T-helper 22 cell (primary cell): ENCODE measurements around the gene KATNB1.

Experiments used
- DNase-seq: peaks from one replicate; pipeline ENCODE4 v3.0.0-alpha.2; 2020; ENCODE audit warnings: low read depth

Gene KATNB1

DNA sequence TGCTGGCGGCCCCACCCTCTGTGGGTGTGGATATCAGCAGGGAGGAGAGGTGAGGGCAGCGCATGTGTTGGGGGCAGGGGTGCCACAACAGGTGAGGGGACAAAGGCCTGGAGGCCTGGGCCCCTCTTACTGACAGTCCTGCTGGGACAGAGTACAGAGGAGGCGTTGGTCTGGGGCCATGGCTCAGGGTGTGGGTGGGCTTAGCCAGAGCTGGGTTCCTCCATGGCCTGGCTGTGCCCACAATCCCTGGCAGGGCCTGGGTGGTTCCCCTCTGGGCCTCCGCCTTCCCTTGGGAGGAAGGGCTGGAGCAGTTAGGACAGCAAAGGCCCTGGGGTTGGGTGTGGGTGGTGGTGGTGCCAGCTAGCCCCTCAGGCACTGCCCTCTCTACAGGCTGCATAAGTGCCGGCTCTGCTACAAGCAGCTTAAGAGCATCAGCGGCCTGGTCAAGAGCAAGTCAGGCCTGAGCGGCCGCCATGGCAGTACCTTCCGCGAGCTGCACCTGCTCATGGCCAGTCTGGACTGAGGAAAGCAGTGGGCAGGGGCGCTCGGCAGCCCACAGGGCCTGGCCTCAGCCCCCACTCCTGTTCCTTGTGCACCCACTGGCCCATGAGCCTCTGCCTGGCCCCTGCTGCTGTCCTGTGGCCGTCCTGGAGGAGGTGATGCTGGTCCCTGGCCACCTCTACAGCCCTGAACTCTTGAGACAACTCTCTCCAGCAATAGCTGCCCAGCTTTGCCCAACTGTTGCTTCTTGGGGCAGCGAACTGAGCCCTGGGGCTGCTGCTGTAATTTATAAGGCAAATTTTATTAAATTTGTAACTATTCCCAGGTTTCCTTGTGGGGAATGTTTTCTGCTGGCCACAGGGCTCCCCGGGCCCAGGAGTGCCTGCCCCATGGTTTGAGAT, 21.1 kb downstream of the KATNB1 start:
- no peak for DNase-seq

DNA sequence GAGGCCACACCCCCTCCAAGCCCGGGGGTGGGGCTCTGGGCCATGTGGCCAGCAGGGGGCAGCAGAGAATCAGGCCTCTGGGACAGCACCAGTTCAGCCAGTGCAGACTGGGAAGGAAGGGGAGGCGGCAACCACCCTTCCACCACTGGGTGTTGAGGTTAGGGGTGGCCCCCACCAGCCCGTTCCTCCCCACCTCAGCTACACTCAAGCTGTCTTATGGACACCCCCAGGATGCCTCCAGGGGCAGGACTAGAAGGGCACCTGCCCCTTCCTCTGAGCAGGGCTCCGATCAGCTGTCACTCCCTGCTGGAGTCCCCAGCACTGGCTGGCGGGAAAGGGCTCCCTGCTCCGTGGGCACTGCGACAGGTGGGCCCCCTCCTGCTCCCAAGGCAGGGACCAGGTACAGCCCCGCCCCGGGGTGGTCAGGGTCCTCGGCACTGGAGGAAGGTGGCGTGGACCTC, 21.8 kb downstream of the KATNB1 start:
- DNase-seq, result peak; percentile 59

DNA sequence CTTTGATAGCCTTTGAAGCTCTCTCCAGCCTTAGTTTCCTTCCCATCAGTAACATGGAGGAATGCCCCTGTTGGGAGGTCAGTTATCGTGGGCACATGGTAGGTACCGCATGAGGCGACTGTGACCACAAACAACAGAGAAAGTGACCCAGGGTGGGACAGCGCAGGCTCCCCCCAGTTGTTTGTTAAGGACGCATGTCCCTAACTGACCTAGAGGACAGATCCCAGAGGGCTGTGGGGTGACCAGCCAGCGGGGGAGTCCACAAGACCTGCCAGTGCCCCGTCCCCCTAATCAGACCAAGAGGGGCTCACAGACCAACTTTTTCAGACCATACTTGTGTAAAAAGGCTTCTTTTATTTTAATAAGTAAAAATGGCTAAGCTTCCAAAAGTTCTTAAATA, 22.3 kb downstream of the KATNB1 start:
- DNase-seq, result no peak

DNA sequence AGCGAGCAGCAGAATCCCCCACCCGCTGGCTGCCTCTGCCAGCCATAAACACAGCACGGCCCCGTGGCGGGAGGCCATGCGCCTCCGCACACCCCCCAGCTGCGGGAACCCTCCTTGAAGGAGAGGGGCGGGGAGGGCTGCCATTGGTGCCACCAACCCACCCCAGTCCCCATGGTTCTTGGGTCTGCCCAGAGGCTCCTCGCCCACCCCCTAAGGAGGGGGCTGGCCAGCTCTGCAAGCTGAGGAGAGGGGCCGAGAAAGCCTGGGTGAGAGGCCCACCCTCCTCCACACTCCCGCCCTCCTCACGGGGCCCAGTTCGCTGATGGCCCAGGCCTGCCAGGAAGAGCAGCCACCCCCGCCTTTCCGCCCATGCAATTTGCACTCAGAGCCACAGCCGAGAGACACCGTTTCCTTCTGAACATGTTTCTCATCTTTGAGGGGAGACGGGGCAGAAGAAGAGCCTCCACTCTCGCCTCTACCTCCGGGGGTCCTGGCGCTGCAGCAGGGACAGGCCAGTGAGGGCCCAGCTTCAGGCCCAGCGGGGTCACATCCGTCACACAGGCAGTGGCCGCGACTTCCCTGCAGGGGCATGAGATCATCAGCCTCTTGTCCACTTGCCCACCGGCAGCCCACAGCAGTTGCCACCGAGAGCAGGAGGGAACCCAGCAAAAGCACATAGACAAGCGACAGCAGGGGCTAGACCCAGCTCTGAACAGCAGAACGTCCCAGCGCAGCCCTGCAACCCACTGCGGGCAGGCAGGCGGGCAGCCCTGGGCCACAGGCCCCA, 23.0 kb downstream of the KATNB1 start:
- DNase-seq, result no peak

DNA sequence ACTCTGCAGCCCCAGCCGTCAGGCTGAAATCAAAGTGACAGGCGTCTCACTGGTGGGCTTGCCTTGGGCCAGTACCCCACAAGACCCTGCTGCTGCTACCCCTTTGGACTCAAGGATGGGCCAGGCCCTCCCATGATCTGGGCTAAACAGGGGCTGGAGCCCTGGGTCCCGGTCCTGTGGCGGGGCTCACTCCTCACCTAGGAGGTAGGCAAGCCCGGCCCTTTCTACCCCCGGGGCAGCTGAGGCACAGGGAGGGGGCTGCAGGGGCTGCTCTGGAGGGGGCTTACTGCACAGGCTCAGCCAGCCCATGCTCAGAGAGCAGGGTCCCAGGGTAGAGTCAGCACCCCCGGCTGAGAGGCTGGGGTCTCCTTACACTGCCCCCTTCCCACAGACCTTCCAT, 23.6 kb downstream of the KATNB1 start:
- no peak for DNase-seq

DNA sequence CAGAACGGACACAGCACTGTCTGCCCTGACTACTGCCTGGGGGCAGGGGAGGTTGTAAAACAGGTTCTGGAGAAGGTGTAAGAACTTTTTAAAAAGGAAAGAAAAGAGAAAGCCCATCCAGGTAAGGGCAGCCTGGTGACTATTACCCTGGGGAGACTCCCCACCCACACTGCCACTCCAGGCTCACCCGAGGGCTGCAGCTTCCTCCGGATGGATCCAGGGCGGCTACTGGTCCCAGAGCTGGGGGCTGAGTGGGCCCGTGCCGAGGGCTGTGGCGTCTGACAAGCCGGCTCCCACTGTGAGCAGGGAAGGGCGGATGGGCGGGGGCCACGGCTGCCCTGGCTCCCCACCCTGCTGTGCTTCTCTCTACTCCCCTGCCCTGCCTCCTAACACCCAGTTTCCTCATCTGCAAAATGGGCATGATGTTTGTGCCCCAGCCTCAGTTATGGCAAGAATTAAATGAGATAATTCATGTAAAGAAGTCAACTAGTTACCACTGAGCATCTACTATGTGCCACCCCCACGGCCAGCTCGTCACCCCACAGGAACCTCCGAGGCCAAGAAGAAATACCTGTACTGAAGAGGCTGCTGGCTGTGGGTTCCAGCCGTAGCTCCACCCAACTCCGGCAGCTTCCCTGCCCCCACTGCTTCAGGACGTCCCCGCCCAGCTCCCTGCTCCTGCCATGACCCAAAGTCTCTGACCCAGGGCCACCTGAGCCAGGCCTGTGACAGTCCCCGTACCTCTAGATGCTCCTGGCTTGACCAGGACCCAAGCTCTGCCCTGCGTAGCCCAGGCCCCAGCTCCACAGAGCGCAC, 24.2 kb downstream of the KATNB1 start:
- no peak for DNase-seq

DNA sequence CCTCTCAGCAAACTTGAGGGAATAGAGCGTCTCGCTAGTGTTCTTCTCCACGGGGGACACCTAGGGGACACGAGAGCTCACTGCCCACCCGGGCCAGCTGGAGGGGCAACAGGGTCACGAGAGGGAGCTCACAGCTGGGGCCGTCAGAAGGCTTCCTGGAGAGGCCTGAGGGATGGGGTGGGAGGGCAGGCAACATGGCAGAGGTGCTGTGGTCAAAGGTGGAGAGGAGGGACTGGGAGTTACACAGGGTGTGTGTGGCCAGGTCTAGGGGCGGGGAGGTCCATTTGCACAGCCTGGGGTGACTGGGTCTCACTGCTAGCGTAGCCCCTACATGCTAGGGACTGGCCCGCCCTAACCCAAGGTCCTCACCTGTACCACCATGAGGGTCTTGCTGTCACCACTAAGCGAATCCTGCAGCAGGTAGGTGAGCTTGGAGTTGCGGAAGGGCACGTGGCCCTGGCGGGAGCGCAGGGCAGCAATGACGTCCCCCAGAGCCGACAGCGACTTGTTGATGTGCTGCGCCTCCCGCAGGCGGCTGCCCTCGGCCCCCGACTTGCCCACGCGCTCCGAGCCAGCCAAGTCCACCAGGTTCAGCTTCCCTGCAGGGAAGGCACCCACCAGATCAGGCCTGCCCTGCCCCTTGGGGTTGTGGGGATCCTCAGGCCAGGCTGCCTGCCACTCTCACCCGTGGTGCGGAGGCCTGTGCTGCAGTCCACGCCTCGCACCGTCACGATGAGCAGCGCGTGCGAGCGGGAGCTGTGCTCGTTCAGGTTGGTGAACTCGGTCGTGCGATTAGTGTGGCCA, 25.0 kb downstream of the KATNB1 start:
- DNase-seq, result no peak

DNA sequence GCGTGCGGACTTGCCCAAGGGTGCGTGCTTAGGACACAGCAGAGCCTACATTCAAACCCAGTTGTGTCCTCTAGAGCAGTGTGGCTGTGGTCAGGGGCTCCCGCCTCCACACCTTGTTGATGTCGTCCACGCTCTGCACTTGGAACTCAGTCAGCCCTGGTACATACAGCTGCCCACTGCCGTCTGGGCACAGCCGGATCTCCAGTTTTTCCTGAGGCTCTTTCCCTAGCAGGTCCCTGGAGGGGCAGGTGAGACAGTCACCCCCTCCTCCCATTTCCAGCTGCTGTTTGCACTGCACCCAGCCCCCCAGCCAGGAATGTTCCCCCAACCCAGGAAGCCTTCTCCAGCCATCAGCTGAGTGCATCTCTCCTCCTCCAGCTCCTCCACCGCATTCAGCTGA, 25.7 kb downstream of the KATNB1 start:
- no peak for DNase-seq

DNA sequence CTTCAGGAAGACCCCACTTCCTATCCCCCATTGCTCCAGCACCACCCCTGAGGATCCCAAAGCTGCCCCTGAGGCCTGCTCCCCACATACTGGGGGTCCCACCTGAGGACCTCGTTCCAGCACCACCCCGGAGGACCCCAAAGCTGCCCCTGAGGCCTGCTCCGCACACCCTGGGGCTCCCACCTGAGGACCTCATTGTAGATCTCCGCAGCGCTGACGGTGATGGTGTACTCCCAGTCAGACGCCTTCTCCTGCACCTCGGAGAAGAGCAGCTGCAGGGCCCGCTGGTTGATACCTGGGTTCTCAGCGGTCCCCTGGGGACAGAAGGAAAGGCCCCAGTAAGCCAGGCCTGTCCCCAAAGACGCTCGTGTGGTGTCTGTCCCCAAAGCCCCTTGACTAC, 26.4 kb downstream of the KATNB1 start:
- no peak for DNase-seq

DNA sequence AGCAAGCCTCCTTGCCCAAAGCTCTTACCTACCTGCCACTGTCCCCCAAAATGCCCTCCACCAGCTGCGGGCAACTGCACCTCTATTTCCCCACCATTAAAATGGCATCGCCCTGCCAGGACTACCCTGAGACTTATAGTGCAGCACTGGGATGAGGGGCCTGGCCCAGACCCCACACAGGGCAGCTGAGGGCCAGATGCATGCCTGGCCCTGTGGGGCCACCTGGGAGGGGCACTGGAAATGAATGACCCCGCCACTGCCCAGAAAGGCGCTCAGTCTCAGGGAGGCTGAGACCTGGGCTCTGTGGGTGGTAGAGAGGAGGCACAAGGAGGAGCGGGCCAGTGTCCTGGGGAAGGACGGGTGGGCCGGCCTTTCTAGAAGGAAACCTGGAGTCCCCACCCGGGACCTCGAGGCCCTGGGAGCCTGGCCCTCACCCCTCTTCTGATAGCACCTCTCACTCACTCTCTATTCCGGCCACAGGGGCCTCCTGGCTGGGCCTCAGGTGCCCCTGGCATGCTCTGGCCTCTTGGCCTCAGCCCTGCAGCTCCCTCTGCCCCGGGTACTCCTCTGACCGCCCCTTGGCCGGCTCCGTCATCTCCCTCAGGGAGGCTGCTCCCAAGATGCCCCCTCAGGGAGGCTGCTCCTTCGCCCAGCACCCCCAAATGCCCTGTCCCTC, 26.9 kb downstream of the KATNB1 start:
- DNase-seq, result no peak

DNA sequence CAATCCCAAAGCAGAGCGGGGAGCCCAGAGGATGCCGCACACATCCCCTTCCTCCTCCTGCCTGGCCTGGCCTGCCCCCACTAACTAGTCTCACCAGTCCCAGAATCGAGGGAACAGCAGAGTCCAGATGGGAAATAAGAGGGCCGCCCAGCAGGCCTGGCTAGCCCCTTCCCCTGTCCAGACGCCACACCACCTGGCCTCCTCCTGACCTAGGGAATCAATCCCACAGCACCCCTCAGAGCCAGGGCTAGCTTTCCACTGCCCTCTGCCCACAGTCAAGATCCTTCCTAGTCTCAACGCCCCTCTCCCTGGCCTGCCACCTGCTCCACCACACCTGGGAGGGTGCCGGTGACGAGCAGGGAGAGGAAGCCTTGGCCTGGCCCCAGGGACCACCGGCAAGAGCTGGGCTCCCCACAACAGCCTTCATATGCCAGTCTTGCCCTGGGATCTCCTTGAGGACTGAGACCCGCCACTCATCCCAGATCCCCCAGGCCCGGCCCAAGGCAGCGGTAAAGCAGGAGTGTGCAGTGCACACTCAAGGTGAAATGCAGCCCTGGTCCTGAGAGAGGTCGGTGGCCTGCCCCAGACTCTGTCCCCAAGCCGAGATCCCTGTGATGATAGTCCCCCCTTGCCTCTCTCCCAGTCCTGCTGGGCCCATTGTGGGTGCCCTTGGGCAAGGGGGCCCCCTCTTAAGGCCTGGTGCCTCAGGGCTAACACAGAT, 27.9 kb downstream of the KATNB1 start:
- DNase-seq, result no peak

DNA sequence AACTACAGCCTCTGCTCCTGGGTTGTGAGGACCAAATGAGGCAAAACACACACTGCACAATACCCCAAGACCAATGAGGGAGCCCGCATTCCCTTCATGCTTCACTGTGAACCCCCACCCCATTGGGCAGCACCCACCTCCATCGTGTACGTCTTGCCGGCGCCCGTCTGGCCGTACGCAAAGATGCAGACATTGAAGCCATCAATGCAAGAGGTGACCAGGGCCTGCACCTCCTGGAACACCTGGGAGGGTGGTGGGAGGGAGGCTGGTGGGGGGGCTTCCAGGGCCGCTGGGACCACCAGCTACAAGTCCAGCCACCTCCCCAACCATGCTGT, 28.4 kb downstream of the KATNB1 start:
- DNase-seq, result no peak

DNA sequence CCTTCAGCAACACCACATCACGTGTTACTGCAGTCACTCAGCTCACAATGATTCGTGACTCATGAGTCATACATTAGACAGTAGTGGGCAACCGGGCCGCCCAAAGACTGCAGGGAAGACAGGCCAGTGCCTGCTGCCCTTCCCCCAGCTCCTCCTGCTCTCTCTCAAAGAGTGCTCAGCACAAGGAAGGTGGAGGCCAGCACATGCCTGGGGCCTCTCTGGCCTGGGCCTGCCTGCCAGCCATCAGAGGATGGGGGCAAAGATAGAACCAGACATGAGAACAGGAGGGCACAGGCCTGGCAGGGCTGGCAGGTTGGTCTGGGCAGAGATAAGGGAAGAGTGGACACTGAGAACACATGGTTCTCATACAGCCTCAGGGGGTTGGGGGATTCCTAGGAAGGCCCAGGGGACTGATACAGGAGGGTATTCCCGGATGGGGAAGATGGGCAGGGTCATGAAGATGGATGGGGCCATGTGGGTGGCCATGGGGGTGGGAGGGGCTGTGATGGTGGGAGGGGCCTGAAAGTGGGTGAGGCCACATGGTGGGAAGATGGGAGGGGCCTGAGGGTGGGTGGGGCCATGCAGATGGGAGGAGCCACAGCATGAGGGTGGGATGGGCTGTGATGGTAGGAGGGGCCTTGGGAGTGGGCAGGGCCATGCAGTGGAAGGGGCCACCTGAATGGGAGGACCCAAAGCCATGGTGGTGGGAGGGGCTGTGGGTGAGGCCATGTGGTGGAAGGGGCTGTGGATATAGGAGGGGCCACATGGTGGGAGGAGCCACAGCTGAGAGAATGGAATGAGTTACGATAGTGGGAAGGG, 29.0 kb downstream of the KATNB1 start:
- no peak for DNase-seq

DNA sequence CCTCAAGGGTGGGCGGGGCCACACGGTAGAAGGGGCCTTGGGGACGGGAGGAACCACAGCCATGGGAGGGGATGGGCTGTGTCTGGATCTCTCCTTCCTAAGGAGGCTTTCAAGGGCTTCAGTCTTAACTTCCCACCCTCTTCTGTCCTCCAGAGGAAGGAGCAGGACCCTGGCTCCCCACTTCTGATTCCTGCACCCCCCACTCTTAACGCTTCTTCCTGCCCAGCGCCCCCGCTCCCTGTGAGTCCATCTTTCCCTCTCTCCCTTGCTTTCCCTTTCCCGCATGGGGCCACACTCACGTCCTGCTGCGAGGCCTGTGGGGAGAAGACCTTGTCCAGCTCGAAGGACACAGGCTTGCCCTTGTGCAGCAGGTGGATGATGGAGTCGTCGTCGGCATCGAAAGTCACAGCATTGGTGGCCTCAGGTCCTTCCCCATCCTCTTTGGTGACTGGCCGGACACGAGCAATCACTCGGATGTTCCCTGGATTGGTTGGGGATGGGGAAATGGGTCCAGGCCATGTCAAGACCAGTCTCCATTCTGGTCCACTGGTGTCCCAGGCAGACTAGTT, 29.7 kb downstream of the KATNB1 start:
- DNase-seq, result no peak

DNA sequence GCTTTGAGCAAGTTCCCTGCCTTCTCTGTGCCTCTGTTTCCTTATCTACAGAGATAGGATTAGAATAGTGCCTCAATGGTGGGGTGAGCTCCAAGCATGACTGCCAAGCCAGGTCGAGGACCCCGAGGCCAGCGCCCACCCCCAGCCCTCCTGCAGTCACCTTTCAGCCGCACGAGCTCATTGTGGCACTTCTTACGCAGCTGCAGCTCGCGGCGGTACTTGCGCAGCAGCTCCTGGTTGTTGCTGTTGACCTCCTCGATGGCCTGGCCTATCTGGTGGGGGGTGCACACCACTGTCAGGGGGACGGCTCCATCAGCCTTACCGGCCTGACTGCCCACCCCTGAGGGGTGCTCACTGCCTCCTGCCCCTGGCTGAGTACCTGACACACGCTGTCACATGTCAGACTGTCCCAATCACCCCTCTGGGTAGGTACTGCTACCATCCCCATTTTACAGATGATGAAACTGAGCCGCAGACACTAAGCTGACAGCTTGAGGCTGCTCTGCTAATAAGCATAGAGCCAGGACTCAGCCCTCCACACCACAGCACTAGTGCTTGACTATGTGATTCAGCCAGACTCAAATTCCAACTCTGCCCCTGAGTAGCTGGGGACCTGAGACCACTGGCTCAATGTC, 31.3 kb downstream of the KATNB1 start:
- no peak for DNase-seq

DNA sequence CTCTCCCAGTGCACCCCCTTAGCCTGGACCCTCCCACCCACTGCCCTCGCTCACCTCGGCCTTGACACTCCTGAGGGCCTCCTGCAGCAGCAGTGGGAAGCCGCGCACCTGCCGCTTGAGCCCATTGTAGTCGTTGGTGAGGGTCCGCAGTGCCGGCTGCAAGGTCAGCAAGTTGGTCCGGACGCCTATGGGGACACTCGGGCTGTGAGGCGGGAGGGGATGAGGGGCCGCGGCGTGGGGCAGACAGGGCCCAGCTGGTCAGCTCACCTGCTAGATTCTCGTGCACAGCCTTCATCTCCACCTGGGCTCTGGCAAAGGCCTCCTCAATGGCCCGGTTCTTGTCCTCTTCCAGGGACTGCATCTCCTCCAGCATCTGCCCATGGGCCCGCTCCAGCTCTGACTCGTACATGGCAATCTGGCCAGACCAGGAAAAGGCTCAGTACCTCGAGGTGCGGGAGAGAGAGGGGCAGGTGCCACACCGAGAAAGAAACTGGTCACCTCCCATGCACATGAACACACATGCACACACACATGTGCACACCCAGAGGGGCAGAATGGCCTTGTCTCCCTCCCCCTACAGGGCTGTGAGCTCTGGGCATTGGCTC, 34.1 kb downstream of the KATNB1 start:
- no peak for DNase-seq

DNA sequence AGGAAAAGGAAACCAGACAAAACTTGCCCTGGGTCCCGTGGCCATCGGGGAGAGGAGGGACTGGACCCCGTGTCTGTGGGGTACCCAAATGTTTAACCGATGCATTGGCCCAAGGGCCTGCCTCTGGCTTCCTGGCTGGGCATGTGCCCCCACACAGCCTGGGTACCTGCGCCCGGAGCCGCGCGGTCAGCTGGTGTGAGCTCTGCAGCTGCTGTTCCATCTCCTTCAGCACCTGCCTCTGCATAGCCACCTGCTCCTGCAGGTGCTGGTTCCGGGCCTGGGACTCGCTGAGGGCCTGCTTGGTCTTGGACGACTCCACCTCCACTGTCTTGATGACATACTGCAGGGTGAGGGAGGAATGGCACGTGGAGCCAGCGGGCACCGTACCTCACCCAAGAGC, 34.8 kb downstream of the KATNB1 start:
- no peak for DNase-seq

DNA sequence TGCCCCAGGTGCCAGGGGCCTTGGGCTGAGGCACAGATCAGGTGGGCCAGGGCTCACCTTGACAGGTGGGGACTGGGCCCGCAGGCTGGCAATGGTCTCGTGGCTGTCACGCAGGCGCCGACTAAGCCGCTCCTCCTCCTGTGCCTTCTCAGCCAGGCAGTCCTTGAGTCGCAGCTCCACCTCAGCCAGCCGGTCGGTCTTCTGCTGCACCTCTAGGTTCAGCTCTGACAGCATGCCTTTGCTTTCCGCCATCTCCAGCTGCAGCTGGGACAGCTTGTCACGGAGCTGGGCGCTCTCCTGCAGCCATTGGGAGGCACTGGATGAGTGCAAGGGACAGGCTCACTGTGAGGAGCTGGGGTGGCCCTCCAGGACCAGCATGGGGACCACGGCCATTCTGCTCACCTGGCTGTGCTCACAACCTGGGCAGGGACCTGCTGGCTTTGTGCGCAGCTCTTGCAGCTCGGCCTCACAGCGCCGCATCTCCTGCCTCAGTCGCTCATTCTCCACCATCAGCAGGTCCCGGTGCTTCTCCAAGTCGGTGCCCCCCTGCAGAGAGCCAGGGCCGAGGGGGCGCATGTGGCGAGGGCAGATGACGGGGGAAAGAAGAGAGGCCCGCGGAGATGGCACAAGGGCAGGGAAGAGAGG, 35.7 kb downstream of the KATNB1 start:
- DNase-seq, result no peak
